KOPT-K1 (cell line): ENCODE results near the gene SNRNP25.
"Not testable (repeated sequence)": the region's sequence is repeated elsewhere in the genome, so short reads cannot be mapped to it uniquely, and the experiment has no call there.

Source experiments
- H3K27ac ChIP-seq: fragments of 200-600 bp; sonication (generic); 2 replicates; pipeline ENCODE4 v1.5.1; 2016; ENCODE audit warnings: antibody characterized with exemption, mild to moderate bottlenecking, low read depth, low read length; ENCODE audit not compliant: poor library complexity, severe bottlenecking
- H3K36me3 ChIP-seq: fragments of 200-600 bp; sonication (generic); 2 replicates; pipeline ENCODE4 v1.5.1; 2017; ENCODE audit warnings: antibody characterized with exemption, mild to moderate bottlenecking, low read length, moderate library complexity; ENCODE audit not compliant: insufficient read depth
- H3K9me3 ChIP-seq: fragments of 200-600 bp; sonication (generic); 2 replicates; pipeline ENCODE4 v1.5.1; 2017; ENCODE audit warnings: antibody characterized with exemption, low read length, mild to moderate bottlenecking; ENCODE audit not compliant: insufficient read depth, poor library complexity, severe bottlenecking

Gene SNRNP25

GRCh38 chr16:36336-36984, 17.2 kb upstream of the SNRNP25 start:
- peaks cover 32% of the 10 kb centered on the region for H3K36me3 ChIP-seq

GRCh38 chr16:37511-37910, 16.1 kb upstream of the SNRNP25 start:
- Histone ChIP-seq H3K36me3 (peaks cover 43% of the 10 kb centered on the region), H3K9me3 (no peaks in the 10 kb centered on the region), H3K27ac (no peak overlapping the region)

More at GRCh38 chr16:36336-36984, 17.2 kb upstream of the SNRNP25 start:
- Histone ChIP-seq H3K9me3 (no peaks in the 10 kb centered on the region), H3K27ac (no peak overlapping the region)

- Histone ChIP-seq H3K36me3 (peaks cover 50% of the 10 kb centered on the region), H3K27ac (peak overlapping the region; percentile 35)
- H3K9me3 ChIP-seq, result not testable (repeated sequence)
These were observed 15.4 kb upstream of the SNRNP25 start for GRCh38 chr16:38206-38605.

GRCh38 chr16:38941-39892, 14.4 kb upstream of the SNRNP25 start:
- peak overlapping the region; percentile 35 for H3K27ac ChIP-seq
- no peaks in the 10 kb centered on the region for H3K9me3 ChIP-seq
- H3K36me3 ChIP-seq, result peaks cover 51% of the 10 kb centered on the region

GRCh38 chr16:41439-42068, 12.1 kb upstream of the SNRNP25 start:
- Histone ChIP-seq H3K36me3 (peaks cover 66% of the 10 kb centered on the region), H3K27ac (no peak overlapping the region), H3K9me3 (no peaks in the 10 kb centered on the region)

GRCh38 chr16:42069-42457, 11.6 kb upstream of the SNRNP25 start:
- H3K36me3 ChIP-seq, result peaks cover 71% of the 10 kb centered on the region
- H3K27ac ChIP-seq, result no peak overlapping the region
- H3K9me3 ChIP-seq, result no peaks in the 10 kb centered on the region

GRCh38 chr16:42691-43090, 10.9 kb upstream of the SNRNP25 start:
- Histone ChIP-seq H3K27ac (no peak overlapping the region), H3K9me3 (no peaks in the 10 kb centered on the region), H3K36me3 (peaks cover 72% of the 10 kb centered on the region)

GRCh38 chr16:43294-43693, 10.3 kb upstream of the SNRNP25 start:
- no peaks in the 10 kb centered on the region for H3K9me3 ChIP-seq
- H3K27ac ChIP-seq, result no peak overlapping the region
- peaks cover 71% of the 10 kb centered on the region for H3K36me3 ChIP-seq

GRCh38 chr16:44655-45054, 9.0 kb upstream of the SNRNP25 start:
- Histone ChIP-seq H3K9me3 (no peaks in the 10 kb centered on the region), H3K27ac (no peak overlapping the region), H3K36me3 (peaks cover 84% of the 10 kb centered on the region)

- H3K9me3 ChIP-seq, result no peaks in the 10 kb centered on the region
- no peak overlapping the region for H3K27ac ChIP-seq
- peaks cover 92% of the 10 kb centered on the region for H3K36me3 ChIP-seq
These were observed 8.2 kb upstream of the SNRNP25 start for GRCh38 chr16:45454-45853.

GRCh38 chr16:46510-46909, 7.1 kb upstream of the SNRNP25 start:
- not testable (repeated sequence) for H3K27ac ChIP-seq, H3K9me3 ChIP-seq
- H3K36me3 ChIP-seq, result peaks cover 96% of the 10 kb centered on the region

- Histone ChIP-seq H3K36me3 (peaks cover 91% of the 10 kb centered on the region), H3K9me3 (no peaks in the 10 kb centered on the region), H3K27ac (no peak overlapping the region)
These were observed 6.4 kb upstream of the SNRNP25 start for GRCh38 chr16:47234-47633.

GRCh38 chr16:50769-51591, 2.6 kb upstream of the SNRNP25 start:
- H3K27ac ChIP-seq, result no peak overlapping the region
- H3K9me3 ChIP-seq, result no peaks in the 10 kb centered on the region
- peaks cover 64% of the 10 kb centered on the region for H3K36me3 ChIP-seq

- Histone ChIP-seq H3K9me3 (no peaks in the 10 kb centered on the region), H3K36me3 (peaks cover 66% of the 10 kb centered on the region), H3K27ac (peak overlapping the region; percentile 78)
These were observed 581 bp downstream of the SNRNP25 start for GRCh38 chr16:54237-54581.
